ENCODE data around the gene EMB.
"Not testable (repeated sequence)": the region's sequence is repeated elsewhere in the genome, so short reads cannot be mapped to it uniquely, and the experiment has no call there.

EMB gene

GRCh38 chr5:50439221-50439620, 1.9 kb downstream of the EMB start:
- TF ChIP-seq SPI1 (IDR thresholded peaks at IDR 0.05; ENCODE audit: borderline replicate concordance, low read depth) (no peak), REST (IDR thresholded peaks at IDR 0.05; ENCODE audit: insufficient replicate concordance, low read depth) (no peak), GABPA (IDR thresholded peaks at IDR 0.05; ENCODE audit: low read depth) (no peak), POLR2AphosphoS5 (IDR thresholded peaks at IDR 0.05; ENCODE audit: low read depth) (no peak), CTCF (IDR thresholded peaks at IDR 0.05; ENCODE audit: insufficient read depth, low read length) (no peak)
- peak overlapping the region; percentile 56 for H3K4me3 ChIP-seq (replicated peaks; ENCODE audit: insufficient read depth, low read length)
- no peaks in the 10 kb centered on the region for H3K27me3 ChIP-seq (ENCODE audit: insufficient read depth, poor library complexity, severe bottlenecking)
- no peak for DNase-seq (ENCODE audit: low read depth in 1 of 2, low spot score in 1 of 2)
- no peak overlapping the region for H3K27ac ChIP-seq (replicated peaks)

GRCh38 chr5:50438060-50438459, 3.0 kb downstream of the EMB start:
- H3K4me3 ChIP-seq (replicated peaks; ENCODE audit: insufficient read depth, low read length); H3K27me3 ChIP-seq (ENCODE audit: insufficient read depth, poor library complexity, severe bottlenecking): not testable (repeated sequence)
- peak; percentile 72 to 89 for DNase-seq (ENCODE audit: low read depth in 1 of 2, low spot score in 1 of 2)
- H3K27ac ChIP-seq (replicated peaks) = peak overlapping the region; percentile 26
- 0 out of 2 replicates have a peak, but pooled peaks have one; percentile 33 for TF ChIP-seq POLR2AphosphoS5 (IDR thresholded peaks at IDR 0.05; ENCODE audit: low read depth)

- H3K27me3 ChIP-seq (ENCODE audit: insufficient read depth, poor library complexity, severe bottlenecking) = no peaks in the 10 kb centered on the region
- no peak overlapping the region for H3K27ac ChIP-seq (replicated peaks)
- H3K4me3 ChIP-seq (replicated peaks; ENCODE audit: insufficient read depth, low read length) = no peak overlapping the region
- TF ChIP-seq POLR2AphosphoS5 (IDR thresholded peaks at IDR 0.05; ENCODE audit: low read depth) = no peak
- no peak for TF ChIP-seq GABPA (IDR thresholded peaks at IDR 0.05; ENCODE audit: low read depth)
- TF ChIP-seq CTCF (IDR thresholded peaks at IDR 0.05; ENCODE audit: insufficient read depth, low read length) = no peak
- no peak for TF ChIP-seq SPI1 (IDR thresholded peaks at IDR 0.05; ENCODE audit: borderline replicate concordance, low read depth)
- TF ChIP-seq REST (IDR thresholded peaks at IDR 0.05; ENCODE audit: insufficient replicate concordance, low read depth) = no peak
- DNase-seq (ENCODE audit: low read depth in 1 of 2, low spot score in 1 of 2) = no peak
Observed at GRCh38 chr5:50435168-50435567, 5.9 kb downstream of the EMB start.

GRCh38 chr5:50431133-50431904, 9.8 kb downstream of the EMB start:
- peak overlapping the region; percentile 47 for H3K27ac ChIP-seq (replicated peaks)
- DNase-seq (ENCODE audit: low read depth in 1 of 2, low spot score in 1 of 2) = peak in 1 of 2 experiments; percentile 52
- H3K4me3 ChIP-seq (replicated peaks; ENCODE audit: insufficient read depth, low read length); H3K27me3 ChIP-seq (ENCODE audit: insufficient read depth, poor library complexity, severe bottlenecking): not testable (repeated sequence)

- DNase-seq (ENCODE audit: low read depth in 1 of 2, low spot score in 1 of 2); H3K4me3 ChIP-seq (replicated peaks; ENCODE audit: insufficient read depth, low read length); H3K27me3 ChIP-seq (ENCODE audit: insufficient read depth, poor library complexity, severe bottlenecking); H3K27ac ChIP-seq (replicated peaks): not testable (repeated sequence)
Observed at GRCh38 chr5:50423100-50423799, 17.8 kb downstream of the EMB start.

GRCh38 chr5:50421184-50421950, 19.7 kb downstream of the EMB start:
- H3K27me3 ChIP-seq (ENCODE audit: insufficient read depth, poor library complexity, severe bottlenecking); H3K27ac ChIP-seq (replicated peaks); H3K4me3 ChIP-seq (replicated peaks; ENCODE audit: insufficient read depth, low read length); DNase-seq (ENCODE audit: low read depth in 1 of 2, low spot score in 1 of 2): not testable (repeated sequence)
